PC-3 (cell line): ENCODE results near the gene REEP3.

Source experiments
- CTCF ChIP-seq: fragments of 300-600 bp; sonication (generic); conservative IDR thresholded peaks from 2 replicates; pipeline ENCODE4 v1.5.1; 2017; ENCODE audit warnings: antibody characterized with exemption, low read depth, mild to moderate bottlenecking, low read length
- EZH2 ChIP-seq: fragments of 300-600 bp; sonication (generic); IDR thresholded peaks from one replicate; pipeline ENCODE4 v1.6.1; 2017; ENCODE audit warnings: antibody characterized with exemption, mild to moderate bottlenecking, low read length; ENCODE audit not compliant: unreplicated experiment
- EZH2phosphoT487 ChIP-seq: fragments of 300-600 bp; sonication (generic); IDR thresholded peaks from 2 replicates; pipeline ENCODE4 v1.6.1; 2018; ENCODE audit warnings: mild to moderate bottlenecking, antibody characterized with exemption, low read length, borderline replicate concordance

DNA sequence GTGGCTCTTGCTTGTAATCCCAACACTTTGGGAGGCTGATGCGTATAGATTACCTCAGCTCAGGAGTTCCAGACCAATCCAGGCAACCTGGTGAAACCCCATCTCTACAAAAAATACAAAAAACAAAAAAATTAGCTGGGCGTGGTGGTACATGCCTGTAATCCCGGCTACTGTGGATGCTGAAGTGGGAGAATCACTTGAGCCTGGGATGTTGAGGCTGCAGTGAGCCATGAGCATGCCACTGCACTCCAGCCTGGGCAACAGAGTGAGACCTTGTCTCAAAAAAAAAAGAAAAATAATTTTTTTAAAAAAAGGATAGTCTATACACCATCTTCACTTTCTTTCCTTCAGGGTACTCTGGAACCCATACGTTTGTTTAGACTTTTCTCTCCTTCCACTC lies 6.2 kb downstream of the REEP3 start:
- TF ChIP-seq EZH2phosphoT487 (no peak), CTCF (no peak), EZH2 (no peak)
